HuH-7 (cell line): ENCODE measurements around the gene SLC26A3.

Experiments used
- DNase-seq: peaks from one replicate; pipeline ENCODE4 v3.0.0; 2011; ENCODE audit warnings: low spot score

Gene SLC26A3

DNA sequence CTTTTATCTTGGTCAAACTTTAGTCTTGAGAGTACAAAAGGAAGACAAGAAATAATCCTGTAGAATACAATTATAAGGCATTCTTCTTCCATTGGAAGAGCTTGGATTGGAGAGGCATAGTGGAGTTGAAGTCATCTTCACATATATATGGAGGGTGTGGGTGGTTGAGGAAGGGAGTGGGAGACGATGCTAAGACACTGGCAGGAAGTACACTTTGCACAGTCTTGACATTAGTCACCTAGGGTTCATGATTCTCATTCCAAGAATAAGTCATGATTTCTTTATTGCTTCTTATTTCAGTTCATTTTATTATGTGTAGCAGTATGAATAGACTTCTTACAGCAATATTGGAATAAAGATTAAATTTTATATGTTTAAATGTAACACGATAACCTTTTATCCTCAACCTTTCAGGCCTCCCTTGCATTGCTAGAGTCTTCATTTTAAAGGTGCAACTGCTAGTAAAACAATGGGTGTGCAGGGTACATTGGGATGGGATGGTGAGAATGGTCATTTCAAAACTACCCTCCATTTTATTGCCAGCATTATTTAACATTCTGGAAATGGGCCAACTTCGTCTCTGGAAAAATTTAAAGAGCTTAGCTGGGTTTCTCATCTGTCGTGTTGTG, 12.3 kb upstream of the SLC26A3 start:
- DNase-seq, result no peak

DNA sequence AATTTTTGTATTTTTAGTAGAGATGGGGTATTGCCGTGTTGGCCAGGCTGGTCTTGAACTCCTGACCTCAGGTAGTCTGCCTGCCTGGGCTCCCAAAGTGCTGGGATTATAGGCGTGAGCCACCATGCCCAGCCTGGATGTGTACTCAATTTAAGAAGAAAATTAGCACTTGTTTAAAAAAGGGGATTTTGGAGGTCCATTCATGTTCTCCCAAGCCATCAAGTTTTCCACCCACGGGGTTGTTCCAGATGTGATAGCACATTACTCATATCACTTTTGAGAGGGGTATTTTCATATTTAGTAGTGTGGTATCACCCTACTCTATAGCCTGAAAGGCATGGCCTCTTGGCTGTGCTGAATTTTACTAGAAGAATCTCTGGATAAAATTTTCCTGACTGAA, 10.5 kb upstream of the SLC26A3 start:
- no peak for DNase-seq

DNA sequence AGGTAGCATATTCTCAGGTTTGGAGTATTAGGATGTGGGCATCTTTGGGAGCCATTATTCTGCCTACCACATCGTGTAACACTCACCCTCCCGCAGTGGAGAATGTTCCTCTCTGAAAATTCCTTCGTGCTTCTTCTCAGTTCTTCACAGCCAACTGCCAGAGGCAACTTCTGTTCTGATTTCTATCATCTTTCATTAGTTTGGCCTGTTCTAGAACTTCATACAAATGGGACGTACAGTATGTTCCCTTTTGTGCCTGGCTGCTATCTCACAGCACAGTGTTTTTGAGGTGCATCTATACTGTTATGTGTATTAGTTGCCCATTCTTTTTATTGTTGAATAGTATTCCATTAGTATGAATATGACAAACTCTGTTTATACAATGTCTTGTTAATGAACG, 8.9 kb upstream of the SLC26A3 start:
- no peak for DNase-seq

DNA sequence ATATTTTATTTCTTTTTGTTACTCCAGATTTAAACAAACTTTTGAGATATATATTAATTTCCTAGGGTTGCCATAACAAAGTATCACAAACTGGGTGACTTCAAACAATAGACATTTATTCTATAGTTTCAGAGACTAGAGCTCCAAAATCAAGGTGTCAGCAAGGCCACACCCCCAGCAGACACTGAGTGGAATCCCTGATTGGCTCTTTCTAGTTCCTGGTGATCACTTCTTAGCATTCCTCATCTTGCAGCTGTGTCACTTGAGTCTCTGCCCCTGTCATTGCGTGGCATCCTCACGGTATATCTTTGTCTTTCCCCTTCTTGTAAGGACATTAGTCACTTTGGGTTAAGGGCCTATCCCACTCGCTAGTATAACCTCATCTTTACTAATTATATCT, 7.6 kb upstream of the SLC26A3 start:
- no peak for DNase-seq

- no peak for DNase-seq
Observed at GRCh38 chr7:107809179-107809578, 6.2 kb upstream of the SLC26A3 start.

GRCh38 chr7:107799647-107800264, 3.3 kb downstream of the SLC26A3 start:
- DNase-seq, result no peak

DNA sequence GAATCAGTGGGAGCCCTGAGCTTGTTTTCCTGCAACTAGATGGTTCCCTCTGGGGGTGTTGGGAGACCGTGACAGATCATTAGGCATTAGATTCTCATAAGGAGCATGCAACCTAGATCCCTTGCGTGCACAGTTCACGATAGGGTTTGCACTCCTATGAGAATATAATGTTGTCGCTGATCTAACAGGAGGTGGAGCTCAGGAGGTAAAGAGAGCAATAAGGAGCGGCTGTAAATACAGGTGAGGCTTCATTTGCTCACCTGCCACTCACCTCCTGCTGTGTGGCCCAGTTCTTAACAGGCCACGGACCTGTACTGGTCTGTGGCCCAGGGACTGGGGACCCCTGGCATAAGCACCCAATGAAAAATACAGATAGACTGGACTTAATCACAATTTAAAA, 10.7 kb downstream of the SLC26A3 start:
- DNase-seq, result no peak

DNA sequence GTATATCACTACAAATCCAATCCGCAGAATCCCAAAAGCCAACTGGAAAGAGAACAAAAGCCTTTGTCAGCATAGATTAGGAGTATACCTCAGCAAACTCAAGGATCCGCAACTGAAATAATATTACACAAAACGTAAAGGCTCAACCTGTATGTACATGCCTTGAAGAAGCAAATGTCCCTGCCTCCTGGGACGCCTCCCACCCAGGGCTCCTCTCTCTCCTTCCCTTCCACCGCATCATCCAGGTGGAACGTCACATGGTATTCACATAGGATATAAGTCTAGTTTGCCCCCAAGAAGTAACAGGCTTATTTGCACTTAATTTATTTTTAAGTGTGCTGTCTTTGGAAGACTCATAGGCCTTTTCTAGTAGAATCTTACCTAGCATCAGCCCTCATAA, 13.4 kb downstream of the SLC26A3 start:
- DNase-seq, result no peak

DNA sequence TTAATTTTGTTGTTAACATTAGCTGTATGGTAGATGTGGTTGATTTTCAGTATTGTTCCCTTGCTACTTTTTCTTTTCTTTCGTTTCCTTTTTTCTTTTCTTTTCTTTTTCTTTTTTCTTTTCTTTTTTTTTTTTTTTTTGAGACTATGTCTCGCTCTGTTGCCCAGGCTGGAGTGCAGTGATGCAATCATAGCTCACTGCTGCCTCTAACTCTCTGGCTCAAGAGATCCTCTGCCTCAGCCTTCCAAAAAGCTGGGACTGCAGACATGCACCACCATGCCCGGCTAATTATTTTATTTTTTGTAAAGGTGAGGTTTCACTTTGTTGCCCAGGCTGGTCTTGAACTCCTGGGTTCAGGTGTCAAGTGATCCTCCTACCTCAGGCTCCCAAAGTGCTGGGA, 14.4 kb downstream of the SLC26A3 start:
- no peak for DNase-seq

- DNase-seq, result no peak
Observed at GRCh38 chr7:107788216-107788615, 14.8 kb downstream of the SLC26A3 start.

DNA sequence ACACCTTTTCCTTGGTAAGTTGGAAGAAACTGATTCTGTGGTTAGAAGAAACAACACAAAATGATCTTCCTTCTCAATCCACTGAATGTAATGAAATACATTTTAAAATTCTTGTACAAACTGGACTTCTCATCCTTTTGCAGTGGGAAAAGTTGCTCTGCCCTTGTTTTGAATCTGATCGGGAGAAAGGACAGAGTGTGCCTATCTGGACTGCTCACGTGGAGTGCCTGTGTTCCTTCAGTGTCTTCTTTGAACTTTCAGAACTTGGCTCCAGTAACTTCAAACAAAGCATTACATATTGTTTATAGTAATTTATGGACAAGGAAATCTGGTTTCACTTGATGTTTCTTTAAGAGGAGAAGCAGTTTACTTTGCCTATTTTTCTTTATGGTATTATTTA, 17.1 kb downstream of the SLC26A3 start:
- DNase-seq, result no peak

DNA sequence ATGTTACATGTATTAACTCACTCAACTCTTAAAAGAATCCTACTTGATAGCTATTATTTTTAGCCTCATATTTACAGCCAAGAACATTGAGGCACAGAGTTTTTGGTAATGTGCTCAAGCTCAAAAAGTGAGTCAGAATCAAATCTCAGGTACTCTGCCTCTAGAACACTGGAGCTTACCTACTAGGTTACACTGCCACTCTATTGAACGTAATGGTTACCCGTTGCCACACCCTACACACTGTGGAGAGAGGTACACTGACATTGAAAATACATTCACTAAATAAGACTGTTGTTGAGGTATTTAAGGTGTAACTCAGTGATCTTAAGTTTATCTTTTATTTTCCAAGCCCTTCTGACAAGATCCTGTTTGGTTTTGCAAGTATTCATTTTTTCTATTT, 17.9 kb downstream of the SLC26A3 start:
- no peak for DNase-seq

GRCh38 chr7:107783648-107784047, 19.4 kb downstream of the SLC26A3 start:
- no peak for DNase-seq

DNA sequence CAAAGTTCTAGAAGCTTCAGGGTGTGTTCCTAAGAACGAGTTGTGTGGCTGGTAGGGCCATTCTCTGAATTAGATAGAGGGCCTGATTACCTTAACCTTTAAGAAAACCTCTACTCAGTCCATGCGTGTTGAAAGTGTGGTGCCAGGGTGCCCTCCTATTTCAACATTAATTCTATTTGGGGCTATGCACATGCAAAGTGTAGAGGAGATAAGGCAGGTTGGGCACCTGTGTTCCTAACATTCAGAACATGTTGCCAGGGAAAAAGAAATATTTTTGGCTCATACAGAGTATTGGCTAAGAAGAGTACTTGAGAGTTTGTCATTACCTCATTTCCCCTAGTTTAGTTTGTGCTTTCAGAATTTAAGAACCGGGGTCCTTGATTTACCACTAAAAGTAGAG, 20.6 kb downstream of the SLC26A3 start:
- no peak for DNase-seq

DNA sequence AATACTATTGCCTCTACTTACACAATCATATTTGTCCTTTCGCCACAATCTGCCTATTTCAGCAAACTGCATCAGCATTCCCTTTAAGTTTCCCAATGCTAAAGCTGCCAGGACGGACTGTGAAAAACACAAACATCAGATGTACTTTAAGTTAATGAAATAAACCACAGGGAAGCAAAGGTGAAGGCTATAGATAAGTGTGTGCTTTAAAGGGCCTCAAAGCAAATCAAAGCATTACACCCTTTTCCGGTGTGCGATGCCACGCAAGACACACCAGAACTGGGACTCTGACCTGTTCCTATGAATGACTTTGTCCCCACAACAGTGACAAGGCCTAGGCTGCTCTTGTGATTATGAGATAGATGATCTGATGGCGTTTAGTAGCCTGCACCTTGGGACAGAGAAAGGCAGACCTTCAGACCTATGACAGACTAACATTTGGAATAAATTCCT, 23.4 kb downstream of the SLC26A3 start:
- DNase-seq, result peak; percentile 40

DNA sequence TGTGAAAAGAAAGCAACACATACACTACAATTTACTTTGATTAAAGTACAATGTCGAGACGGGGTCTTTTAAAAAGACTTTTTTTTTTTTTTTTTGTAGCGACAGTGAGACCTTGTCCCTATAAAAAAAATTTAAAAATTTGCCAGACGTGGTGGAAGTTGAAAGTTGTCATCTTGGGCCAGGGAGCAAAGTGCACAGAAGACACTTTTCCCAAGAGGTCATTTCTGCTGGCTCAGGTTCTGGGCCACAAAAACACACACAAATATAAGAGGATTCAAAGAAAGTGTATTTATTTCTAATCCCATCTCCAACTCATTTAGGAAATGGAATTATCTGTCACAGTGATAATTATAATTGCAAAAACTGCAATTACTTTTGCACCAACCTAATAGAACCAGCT, 24.7 kb downstream of the SLC26A3 start:
- DNase-seq, result no peak

DNA sequence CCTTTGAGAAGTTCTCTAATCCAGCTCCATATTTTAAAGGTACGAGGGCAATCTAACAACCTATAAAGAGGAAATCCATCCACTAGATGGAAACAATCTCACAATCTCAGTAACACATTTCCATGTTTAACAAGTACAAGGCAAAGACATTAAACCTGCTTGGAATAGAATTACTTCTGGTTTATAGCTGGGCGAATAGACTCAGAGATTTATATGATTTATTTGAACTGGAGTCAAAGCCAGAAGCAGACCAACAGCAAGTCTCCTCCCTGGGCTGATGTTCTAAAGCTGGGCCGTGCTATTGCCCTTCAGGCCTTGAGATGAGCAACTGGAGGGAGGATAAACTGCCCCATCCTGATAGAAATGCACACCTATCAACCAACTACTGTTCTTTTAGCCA, 25.3 kb downstream of the SLC26A3 start:
- no peak for DNase-seq

DNA sequence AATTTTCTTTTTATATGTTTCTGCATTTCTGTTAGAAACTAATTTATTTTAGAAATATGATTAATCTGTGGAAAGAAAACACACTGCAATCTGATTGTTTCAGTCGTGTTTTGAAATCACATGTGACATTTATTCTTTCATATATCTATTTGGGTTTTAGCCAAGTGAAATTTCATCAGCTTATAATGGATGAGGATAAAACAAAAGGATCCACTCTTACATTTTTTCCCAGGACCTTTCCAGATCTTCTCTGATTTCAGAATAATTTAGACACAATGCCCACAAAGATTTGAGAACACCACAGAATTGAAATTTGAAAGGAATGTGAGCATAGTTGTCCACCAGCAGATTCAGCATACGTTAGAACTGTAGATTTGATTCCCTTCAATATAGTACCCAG, 30.0 kb downstream of the SLC26A3 start:
- DNase-seq, result no peak

DNA sequence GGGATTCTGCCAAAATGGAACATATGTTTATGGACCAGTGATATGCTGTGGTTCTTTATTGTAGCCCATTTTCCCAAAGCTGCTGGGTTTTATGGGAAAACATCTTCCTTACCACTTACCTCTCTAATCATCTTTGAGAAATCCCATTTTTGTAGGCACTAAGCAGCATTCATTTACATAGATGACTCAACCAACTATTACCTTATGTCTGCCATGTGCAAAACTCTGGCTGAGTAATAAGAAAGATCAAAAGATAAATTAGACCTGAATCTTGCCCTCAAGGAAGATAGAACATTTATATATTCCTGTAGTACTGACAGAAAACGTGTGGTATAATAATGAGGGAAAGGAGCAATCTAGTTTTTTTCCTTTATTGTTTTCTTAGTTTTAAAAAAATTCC, 34.8 kb downstream of the SLC26A3 start:
- no peak for DNase-seq

DNA sequence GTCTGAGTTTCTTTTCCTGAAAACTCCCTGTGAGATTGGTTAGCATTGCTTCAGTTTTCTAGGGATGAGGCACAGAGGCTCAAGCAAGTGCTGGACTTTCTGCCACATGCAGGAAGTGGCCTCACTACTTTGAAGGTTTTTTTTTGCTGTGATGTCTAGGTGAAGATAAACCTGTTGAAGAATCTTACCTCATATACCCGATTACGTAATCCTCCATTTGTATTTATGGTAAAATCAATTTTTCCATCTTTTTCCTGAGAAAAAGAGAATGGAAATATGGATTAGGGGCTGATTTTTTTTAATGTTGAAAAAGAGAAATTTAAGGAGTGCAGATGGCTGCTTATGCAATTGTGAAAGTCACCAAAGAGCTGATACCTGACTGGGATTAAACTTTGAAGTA, 35.6 kb downstream of the SLC26A3 start:
- no peak for DNase-seq

DNA sequence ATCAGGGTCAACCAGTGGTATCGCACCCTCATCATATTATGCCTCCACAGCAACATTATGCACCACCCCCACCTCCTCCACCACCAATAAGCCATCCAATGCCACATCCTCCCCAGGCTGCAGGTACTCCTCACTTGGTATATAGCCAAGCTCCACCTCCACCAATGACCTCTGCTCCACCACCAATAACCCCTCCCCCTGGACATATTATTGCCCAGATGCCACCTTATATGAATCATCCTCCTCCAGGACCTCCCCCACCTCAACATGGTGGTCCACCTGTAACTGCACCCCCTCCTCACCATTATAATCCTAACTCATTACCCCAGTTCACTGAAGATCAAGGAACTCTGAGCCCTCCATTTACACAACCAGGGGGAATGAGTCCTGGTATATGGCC, 44.4 kb downstream of the SLC26A3 start:
- DNase-seq, result no peak

DNA sequence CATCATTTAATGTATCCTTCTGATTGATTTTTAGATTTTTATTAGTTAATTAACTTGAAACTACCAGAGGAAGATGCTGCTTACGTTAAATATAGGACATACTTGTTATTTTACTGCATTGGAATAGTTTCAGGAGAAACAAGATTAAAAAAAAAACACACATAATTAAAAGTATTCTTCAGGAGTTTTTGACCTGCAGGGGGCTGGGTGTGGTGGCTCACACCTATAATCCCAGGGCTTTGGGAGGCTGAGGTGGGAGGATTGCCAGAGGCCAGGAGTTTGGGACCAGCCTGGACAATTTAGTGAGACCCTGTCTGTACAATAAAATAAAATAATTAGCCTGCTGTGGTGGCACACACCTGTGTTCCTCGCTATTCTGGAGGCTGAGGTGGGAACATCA, 48.4 kb downstream of the SLC26A3 start:
- DNase-seq, result no peak

GRCh38 chr7:107751113-107751512, 51.9 kb downstream of the SLC26A3 start:
- DNase-seq, result no peak

DNA sequence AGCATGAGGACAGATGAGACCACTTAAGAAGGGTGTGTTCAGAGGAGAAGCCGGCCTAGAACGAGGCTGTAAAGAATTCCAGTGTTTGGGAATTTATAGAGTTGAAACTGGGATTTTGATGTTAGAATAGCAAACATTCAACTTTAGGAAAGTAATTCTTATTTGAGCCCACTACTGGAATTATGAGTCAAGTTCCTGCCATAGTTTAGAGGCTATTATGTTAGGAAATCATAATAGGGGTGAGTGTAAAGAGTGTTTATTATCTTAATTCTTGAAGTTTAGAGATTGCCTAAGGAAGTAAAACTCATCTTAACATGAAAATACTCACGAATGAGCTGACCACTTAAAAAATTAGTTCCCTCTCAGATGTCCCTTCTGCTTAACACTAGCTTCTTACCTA, 57.0 kb downstream of the SLC26A3 start:
- no peak for DNase-seq
